WTC11 (cell line): ENCODE results near the gene THAP3. TPM values are rescaled to one million over a fixed set of nuclear protein-coding genes. Genes with fewer than 3 reads are reported as not detected.

Source experiments
- ATAC-seq: fragments of 200-7000 bp; cut with Tn5 transposase; 2 replicates; pipeline ENCODE4 v1.10.0; 2021; ENCODE audit warnings: mild to moderate bottlenecking, moderate library complexity
- CTCF ChIA-PET: fragments of 300-600 bp; sonication (Branson Sonifier 250); formaldehyde crosslinking; loops from one replicate; lab custom pipeline; 2021; ENCODE audit warnings: antibody characterized with exemption; lab: Charles Lee
- POLR2A ChIA-PET: fragments of 350-600 bp; sonication (Branson Sonifier 250); formaldehyde crosslinking; loops from one replicate; lab custom pipeline; 2021; ENCODE audit warnings: antibody characterized with exemption; lab: Charles Lee
- DNase-seq: peaks from one replicate; pipeline ENCODE4 v3.0.0; 2021; ENCODE audit warnings: low spot score
- H3K27ac Mint-ChIP-seq: 2 replicates; pipeline ENCODE4 v1.8.0; 2021; ENCODE audit warnings: mixed read lengths
- H3K27me3 Mint-ChIP-seq: 2 replicates; pipeline ENCODE4 v1.8.0; 2021; ENCODE audit warnings: low read depth, mild to moderate bottlenecking, moderate library complexity, mixed read lengths
- H3K36me3 Mint-ChIP-seq: 2 replicates; pipeline ENCODE4 v1.8.0; 2021; ENCODE audit warnings: mixed read lengths
- H3K4me1 Mint-ChIP-seq: 2 replicates; pipeline ENCODE4 v1.8.0; 2022; ENCODE audit warnings: mixed read lengths
- H3K4me3 Mint-ChIP-seq: 2 replicates; pipeline ENCODE4 v1.8.0; 2021; ENCODE audit warnings: mild to moderate bottlenecking, moderate library complexity, mixed read lengths
- H3K9me3 Mint-ChIP-seq: 2 replicates; pipeline ENCODE4 v1.8.0; 2021; ENCODE audit warnings: mixed read lengths
- ARID4B ChIP-seq: sonication (generic); formaldehyde crosslinking; IDR thresholded peaks from 2 replicates; pipeline ENCODE4 v1.8.0; 2023; ENCODE audit warnings: missing genetic modification reagents, mild to moderate bottlenecking, borderline replicate concordance
- ATF1 ChIP-seq: sonication (generic); formaldehyde crosslinking; IDR thresholded peaks from 2 replicates; pipeline ENCODE4 v1.8.1; 2023; ENCODE audit warnings: mild to moderate bottlenecking, moderate library complexity, missing genetic modification reagents
- CREM ChIP-seq: sonication (generic); formaldehyde crosslinking; IDR thresholded peaks from 2 replicates; pipeline ENCODE4 v1.8.1; 2022; ENCODE audit warnings: mild to moderate bottlenecking, missing genetic modification reagents, moderate library complexity
- E2F4 ChIP-seq: sonication (generic); formaldehyde crosslinking; IDR thresholded peaks from 2 replicates; pipeline ENCODE4 v1.8.1; 2022; ENCODE audit warnings: low read depth, mild to moderate bottlenecking, moderate library complexity, missing genetic modification reagents, borderline replicate concordance
- E2F5 ChIP-seq: sonication (generic); formaldehyde crosslinking; IDR thresholded peaks from 2 replicates; pipeline ENCODE4 v1.8.1; 2022; ENCODE audit warnings: mild to moderate bottlenecking, moderate library complexity, missing genetic modification reagents
- ELF4 ChIP-seq: sonication (generic); formaldehyde crosslinking; IDR thresholded peaks from 2 replicates; pipeline ENCODE4 v1.8.1; 2022; ENCODE audit warnings: low read depth, mild to moderate bottlenecking, moderate library complexity, missing genetic modification reagents
- EMX1 ChIP-seq: fragments of 250-450 bp; sonication (Bioruptor Pico); IDR thresholded peaks from 2 replicates; pipeline ENCODE4 v1.8.0; 2021; ENCODE audit warnings: mild to moderate bottlenecking
- ESRRA ChIP-seq: sonication (generic); formaldehyde crosslinking; IDR thresholded peaks from 2 replicates; pipeline ENCODE4 v1.8.1; 2022; ENCODE audit warnings: mild to moderate bottlenecking, missing genetic modification reagents, borderline replicate concordance
- ETV6 ChIP-seq: sonication (generic); formaldehyde crosslinking; IDR thresholded peaks from 2 replicates; pipeline ENCODE4 v1.8.1; 2022; ENCODE audit warnings: mild to moderate bottlenecking, missing genetic modification reagents
- FOXK1 ChIP-seq: sonication (generic); formaldehyde crosslinking; IDR thresholded peaks from 2 replicates; pipeline ENCODE4 v1.8.0; 2022; ENCODE audit warnings: mild to moderate bottlenecking, moderate library complexity, missing genetic modification reagents
- GABPB1 ChIP-seq: sonication (generic); formaldehyde crosslinking; IDR thresholded peaks from 2 replicates; pipeline ENCODE4 v1.8.1; 2023; ENCODE audit warnings: mild to moderate bottlenecking, missing genetic modification reagents
- MLX ChIP-seq: sonication (generic); formaldehyde crosslinking; IDR thresholded peaks from 2 replicates; pipeline ENCODE4 v1.8.1; 2023; ENCODE audit warnings: mild to moderate bottlenecking, missing genetic modification reagents, moderate library complexity
- RORB ChIP-seq: fragments of 250-450 bp; sonication (Bioruptor Pico); IDR thresholded peaks from 2 replicates; pipeline ENCODE4 v1.9.0; 2021; ENCODE audit warnings: mild to moderate bottlenecking
- SP1 ChIP-seq: sonication (generic); formaldehyde crosslinking; conservative IDR thresholded peaks from 2 replicates; pipeline ENCODE4 v1.8.1; 2022; ENCODE audit warnings: missing genetic modification reagents
- STAT6 ChIP-seq: sonication (generic); formaldehyde crosslinking; conservative IDR thresholded peaks from 2 replicates; pipeline ENCODE4 v1.8.1; 2023; ENCODE audit warnings: mild to moderate bottlenecking, low read depth, missing genetic modification reagents, moderate library complexity
- TCF7 ChIP-seq: sonication (generic); formaldehyde crosslinking; IDR thresholded peaks from 2 replicates; pipeline ENCODE4 v1.8.0; 2022; ENCODE audit warnings: mild to moderate bottlenecking, low read depth, missing genetic modification reagents, moderate library complexity
- USF1 ChIP-seq: sonication (generic); formaldehyde crosslinking; IDR thresholded peaks from 2 replicates; pipeline ENCODE4 v1.8.0; 2022; ENCODE audit warnings: mild to moderate bottlenecking, missing genetic modification reagents
- ZNF232 ChIP-seq: sonication (generic); formaldehyde crosslinking; IDR thresholded peaks from 2 replicates; pipeline ENCODE4 v1.8.0; 2022; ENCODE audit warnings: mild to moderate bottlenecking, missing genetic modification reagents
- ZNF263 ChIP-seq: sonication (generic); formaldehyde crosslinking; IDR thresholded peaks from 2 replicates; pipeline ENCODE4 v1.8.1; 2022; ENCODE audit warnings: low read depth, mild to moderate bottlenecking, moderate library complexity, missing genetic modification reagents
- ZNF317 ChIP-seq: sonication (generic); formaldehyde crosslinking; IDR thresholded peaks from 2 replicates; pipeline ENCODE4 v1.8.1; 2023; ENCODE audit warnings: low read depth, mild to moderate bottlenecking, moderate library complexity, missing genetic modification reagents, borderline replicate concordance
- ZNF671 ChIP-seq: fragments of 250-450 bp; sonication (Bioruptor Pico); IDR thresholded peaks from 2 replicates; pipeline ENCODE4 v1.8.0; 2021; ENCODE audit warnings: mild to moderate bottlenecking
- total RNA-seq: library from RNA; stranded (reverse); gene quantifications from 3 replicates; pipeline ENCODE4 v1.2.3, GENCODE V29; 2021

The THAP3 gene
- total RNA-seq, 1 experiment from 2014 or later: 14.8 TPM

GRCh38 chr1:6578624-6579373, 45.9 kb upstream of the THAP3 start:
- Mint-ChIP-seq H3K4me1 (peaks cover 14% of the 10 kb centered on the region), H3K4me3 (peak overlapping the region; percentile 85), H3K36me3 (peaks cover 3% of the 10 kb centered on the region; the same call in 1 of the 2 replicates), H3K9me3 (no peaks in the 10 kb centered on the region), H3K27me3 (no peaks in the 10 kb centered on the region), H3K27ac (peak overlapping the region; percentile 14; the same call in 1 of the 2 replicates)
- POLR2A ChIA-PET: no interaction called here
- TF ChIP-seq E2F4 (CRISPR knock-in tag) (no peak), E2F5 (CRISPR knock-in tag) (no peak), SP1 (CRISPR knock-in tag) (no peak), RORB (no peak), ETV6 (CRISPR knock-in tag) (no peak), STAT6 (CRISPR knock-in tag) (no peak), EMX1 (CRISPR knock-in tag) (no peak), MLX (CRISPR knock-in tag) (no peak), ATF1 (no peak), TCF7 (CRISPR knock-in tag) (no peak), ZNF671 (no peak), USF1 (CRISPR knock-in tag) (no peak)
- no peak for ATAC-seq
- CTCF ChIA-PET: interaction anchor here (0.6 to 1.4 kb wide), 3 partner anchors 56 to 1351 kb away, joined by 4 to 5 read pairs (median 4); no protein-coding TSS in a partner anchor
- no peak for DNase-seq

GRCh38 chr1:6579374-6580118, 45.1 kb upstream of the THAP3 start, which contains the start of gene ZBTB48:
ZBTB48 (plus strand) TSS chr1:6579994; CDS start chr1:6580610, 616 bp downstream.
- peaks cover 17% of the 10 kb centered on the region for H3K4me1 Mint-ChIP-seq
- POLR2A ChIA-PET: interaction anchor here (0.6 to 2.0 kb wide), 5 partner anchors 16 to 89 kb away, joined by 3 to 5 read pairs (median 3); partner anchors contain the start of genes NOL9 and TAS1R1
- ATAC-seq: peak; percentile 98
- TF ChIP-seq CREM: peak; percentile 96
- TF ChIP-seq EMX1 (CRISPR knock-in tag): no peak
- TF ChIP-seq ARID4B (CRISPR knock-in tag): peak; percentile 49; the same call in 1 of the 2 replicates
- TF ChIP-seq ZNF317 (CRISPR knock-in tag): no peak
- TF ChIP-seq ESRRA (CRISPR knock-in tag): no peak
- TF ChIP-seq MLX (CRISPR knock-in tag): 0 out of 2 replicates have a peak, but pooled peaks have one; percentile 52
- TF ChIP-seq ZNF263 (CRISPR knock-in tag): no peak
- no peak for TF ChIP-seq ZNF232 (CRISPR knock-in tag)
- TF ChIP-seq GABPB1 (CRISPR knock-in tag): no peak; the same call in 1 of the 2 replicates
- TF ChIP-seq FOXK1: peak; percentile 82
- TF ChIP-seq ELF4 (CRISPR knock-in tag): no peak

More at GRCh38 chr1:6579374-6580118, 45.1 kb upstream of the THAP3 start, which contains the start of gene ZBTB48:
- no peaks in the 10 kb centered on the region for H3K27me3 Mint-ChIP-seq
- peaks cover 3% of the 10 kb centered on the region; the same call in 1 of the 2 replicates for H3K36me3 Mint-ChIP-seq
- no peaks in the 10 kb centered on the region for H3K9me3 Mint-ChIP-seq
- CTCF ChIA-PET: interaction anchor here (0.6 to 2.9 kb wide), 14 partner anchors 10 to 546 kb away, joined by 3 to 20 read pairs (median 4); partner anchors contain the start of genes KLHL21, NOL9 and TAS1R1
- H3K4me3 Mint-ChIP-seq: peak within 1 kb of the TSS; percentile 85
- H3K27ac Mint-ChIP-seq: peak within 1 kb of the TSS; percentile 84
- DNase-seq: peak; percentile 99
